Stimulated activated CD8-positive, alpha-beta memory T cell treated with anti-CD3 and anti-CD28 coated beads, Interleukin-12 subunit alpha, Interleukin-12 subunit beta, amount 100 ng/mL, for 1 hour (primary cell): ENCODE measurements around the gene TOR3A.

Source experiments
- DNase-seq: peaks from one replicate; pipeline ENCODE4 v3.0.0-alpha.2; 2020; ENCODE audit warnings: low read depth

TOR3A gene

GRCh38 chr1:179066471-179066870 lies 15.4 kb upstream of the TOR3A start:
- DNase-seq: no peak

GRCh38 chr1:179077396-179077795 lies 4.5 kb upstream of the TOR3A start:
- DNase-seq: no peak

GRCh38 chr1:179079113-179079761 lies 2.6 kb upstream of the TOR3A start:
- DNase-seq: peak; percentile 35

- peak; percentile 8 for DNase-seq
Observed at GRCh38 chr1:179080866-179081686, 794 bp upstream of the TOR3A start.

GRCh38 chr1:179082333-179082998 lies 596 bp downstream of the TOR3A start:
- DNase-seq: peak; percentile 1

- no peak for DNase-seq
Observed at GRCh38 chr1:179082999-179083335, 1.1 kb downstream of the TOR3A start.

- DNase-seq: no peak
Observed at GRCh38 chr1:179083533-179083932, 1.7 kb downstream of the TOR3A start.

- DNase-seq: no peak
Observed at GRCh38 chr1:179087665-179088064, 5.8 kb downstream of the TOR3A start.

- DNase-seq: no peak
Observed at GRCh38 chr1:179089827-179090482, 8.1 kb downstream of the TOR3A start.

GRCh38 chr1:179090522-179090921 lies 8.7 kb downstream of the TOR3A start:
- DNase-seq: no peak

- no peak for DNase-seq
Observed at GRCh38 chr1:179090923-179091322, 9.1 kb downstream of the TOR3A start.

GRCh38 chr1:179091691-179092165 lies 9.9 kb downstream of the TOR3A start:
- DNase-seq: no peak

GRCh38 chr1:179092896-179093461 lies 11.1 kb downstream of the TOR3A start:
- no peak for DNase-seq

- no peak for DNase-seq
Observed at GRCh38 chr1:179094818-179095217, 12.9 kb downstream of the TOR3A start.

GRCh38 chr1:179095377-179095776 lies 13.5 kb downstream of the TOR3A start:
- no peak for DNase-seq

- DNase-seq: no peak
Observed at GRCh38 chr1:179095924-179096323, 14.1 kb downstream of the TOR3A start.

GRCh38 chr1:179099891-179100290 lies 18.0 kb downstream of the TOR3A start:
- no peak for DNase-seq

GRCh38 chr1:179101566-179101965 lies 19.7 kb downstream of the TOR3A start:
- DNase-seq: no peak

GRCh38 chr1:179103999-179104398 lies 22.1 kb downstream of the TOR3A start:
- DNase-seq: no peak

GRCh38 chr1:179104611-179105250 lies 22.9 kb downstream of the TOR3A start:
- no peak for DNase-seq

GRCh38 chr1:179105393-179105792 lies 23.5 kb downstream of the TOR3A start:
- DNase-seq: no peak
